LNCaP clone FGC (cell line): ENCODE data around the gene SPON1.

Experiments
- DNase-seq: peaks from one replicate; pipeline ENCODE4 v3.0.0-alpha.2; 2011; ENCODE audit warnings: low read depth
- H3K4me3 ChIP-seq: 2 replicates; pipeline ENCODE4 v1.5.1; 2011; ENCODE audit warnings: mild to moderate bottlenecking, low read depth, low read length, control low read depth
- TF ChIP-seq, protein P1 (sequence below): IDR thresholded peaks from 2 replicates; pipeline ENCODE4 v1.5.1; 2012; ENCODE audit warnings: mild to moderate bottlenecking; ENCODE audit not compliant: control insufficient read depth, insufficient read depth; ENCODE audit errors: extremely low read depth

The SPON1 gene

DNA sequence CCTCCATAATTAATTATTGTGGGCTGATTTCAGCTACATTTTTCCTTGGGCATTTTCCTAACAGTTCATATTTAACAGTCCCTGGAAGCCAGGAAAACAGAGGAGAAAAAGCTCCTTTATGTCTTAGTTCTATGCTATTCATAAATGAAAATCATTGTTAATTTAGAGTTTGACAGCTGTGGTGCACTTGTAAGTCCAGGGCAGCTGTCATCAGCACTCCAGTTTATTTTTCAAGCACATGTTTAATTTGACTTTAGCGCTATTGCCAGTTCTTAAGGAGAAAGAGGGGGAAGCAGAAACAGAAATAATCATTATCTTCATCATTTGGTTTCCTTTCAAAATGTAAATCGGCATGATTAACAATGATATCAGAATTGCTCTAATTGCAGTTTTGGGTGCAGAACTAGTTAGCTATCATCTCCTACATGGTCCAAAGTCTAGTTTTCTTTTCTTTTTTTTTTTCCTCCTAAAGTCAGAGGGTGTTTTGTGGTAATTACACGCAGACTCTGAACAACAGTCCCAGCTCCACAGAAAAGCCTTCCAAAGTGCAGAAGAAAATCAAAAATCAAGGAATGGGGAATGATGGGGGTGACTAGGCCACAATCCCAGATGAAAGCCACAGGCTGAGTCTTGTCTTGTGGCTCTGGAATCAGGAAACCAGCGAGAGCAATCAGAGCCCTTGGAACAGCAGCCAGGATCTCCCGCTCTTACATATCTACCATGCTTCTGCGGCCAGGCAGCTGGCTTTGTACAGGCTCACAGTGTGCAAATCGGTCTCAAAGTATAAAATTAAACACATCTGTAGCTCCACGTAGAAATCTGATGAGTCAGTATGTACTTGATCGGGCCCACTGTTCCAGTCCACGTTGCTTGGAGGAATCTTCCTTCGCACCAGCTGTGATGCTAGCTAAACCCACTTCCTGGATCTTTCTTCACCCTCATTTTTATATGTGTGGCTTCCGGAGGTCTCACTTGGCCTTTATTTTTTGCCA lies 91.9 kb downstream of the SPON1 start:
- no peak overlapping the region for H3K4me3 ChIP-seq
- no peak for DNase-seq
- TF ChIP-seq, protein P1, sequence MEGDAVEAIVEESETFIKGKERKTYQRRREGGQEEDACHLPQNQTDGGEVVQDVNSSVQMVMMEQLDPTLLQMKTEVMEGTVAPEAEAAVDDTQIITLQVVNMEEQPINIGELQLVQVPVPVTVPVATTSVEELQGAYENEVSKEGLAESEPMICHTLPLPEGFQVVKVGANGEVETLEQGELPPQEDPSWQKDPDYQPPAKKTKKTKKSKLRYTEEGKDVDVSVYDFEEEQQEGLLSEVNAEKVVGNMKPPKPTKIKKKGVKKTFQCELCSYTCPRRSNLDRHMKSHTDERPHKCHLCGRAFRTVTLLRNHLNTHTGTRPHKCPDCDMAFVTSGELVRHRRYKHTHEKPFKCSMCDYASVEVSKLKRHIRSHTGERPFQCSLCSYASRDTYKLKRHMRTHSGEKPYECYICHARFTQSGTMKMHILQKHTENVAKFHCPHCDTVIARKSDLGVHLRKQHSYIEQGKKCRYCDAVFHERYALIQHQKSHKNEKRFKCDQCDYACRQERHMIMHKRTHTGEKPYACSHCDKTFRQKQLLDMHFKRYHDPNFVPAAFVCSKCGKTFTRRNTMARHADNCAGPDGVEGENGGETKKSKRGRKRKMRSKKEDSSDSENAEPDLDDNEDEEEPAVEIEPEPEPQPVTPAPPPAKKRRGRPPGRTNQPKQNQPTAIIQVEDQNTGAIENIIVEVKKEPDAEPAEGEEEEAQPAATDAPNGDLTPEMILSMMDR, result no peak

DNA sequence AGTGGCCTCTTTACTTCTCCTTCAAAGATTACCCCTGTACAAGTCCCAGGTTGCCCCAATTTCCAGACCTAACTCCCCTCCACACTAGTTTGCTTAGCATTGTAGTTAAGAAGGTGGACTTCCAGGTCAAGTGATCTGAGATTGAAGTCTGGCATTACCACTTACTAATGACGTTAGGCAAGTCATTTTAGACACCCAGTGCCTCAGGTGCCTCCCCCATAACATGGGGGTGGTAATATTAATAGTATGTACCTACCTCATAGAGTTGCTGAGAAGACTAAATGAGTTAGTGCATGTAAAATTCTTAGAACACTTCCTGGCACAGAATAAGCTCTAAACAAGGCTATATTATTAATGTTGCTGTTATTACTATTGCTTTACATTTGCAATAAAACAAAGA lies 93.4 kb downstream of the SPON1 start:
- no peak for DNase-seq
- TF ChIP-seq, protein P1, result no peak
- H3K4me3 ChIP-seq, result no peak overlapping the region

DNA sequence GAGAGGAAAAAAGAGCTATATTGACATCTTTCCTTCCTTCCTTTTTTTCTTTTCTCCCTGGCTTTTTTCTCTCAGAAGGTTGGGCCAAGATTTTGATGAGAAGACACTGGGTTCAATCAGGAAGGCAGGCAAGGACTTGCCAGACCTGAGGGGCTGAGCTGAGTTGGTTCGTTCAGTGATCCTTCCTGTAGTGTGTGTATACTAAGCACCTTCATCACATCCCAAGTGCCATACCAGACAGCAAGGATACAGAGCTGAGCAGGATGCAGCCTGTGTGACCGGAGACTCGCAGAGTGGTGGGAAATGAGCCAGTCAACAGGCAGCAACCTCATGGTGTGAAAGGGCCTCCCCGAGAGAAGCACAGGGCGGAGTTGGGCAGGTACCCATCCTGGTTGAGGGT lies 95.5 kb downstream of the SPON1 start:
- no peak for DNase-seq
- H3K4me3 ChIP-seq, result no peak overlapping the region
- TF ChIP-seq, protein P1, result no peak

DNA sequence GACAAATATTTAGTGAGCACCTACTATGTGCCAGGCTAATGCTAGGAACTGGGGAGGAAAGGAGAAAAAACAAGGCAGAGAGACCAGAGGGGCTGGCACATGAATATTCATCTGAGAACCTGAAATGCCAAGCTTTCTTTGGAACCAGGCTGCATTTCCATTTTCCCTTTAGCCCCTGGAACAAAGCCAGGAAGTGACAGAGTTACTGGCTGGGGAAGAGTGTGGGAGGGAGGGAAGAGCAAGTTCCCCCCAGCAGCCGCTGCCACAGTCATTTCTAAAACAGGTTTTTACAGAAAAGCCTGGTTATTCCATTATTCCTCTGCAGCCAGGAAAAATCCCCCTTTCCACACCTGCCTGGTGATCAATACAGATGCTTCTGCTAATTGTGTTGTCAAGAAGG lies 97.0 kb downstream of the SPON1 start:
- TF ChIP-seq, protein P1, result no peak
- no peak for DNase-seq

DNA sequence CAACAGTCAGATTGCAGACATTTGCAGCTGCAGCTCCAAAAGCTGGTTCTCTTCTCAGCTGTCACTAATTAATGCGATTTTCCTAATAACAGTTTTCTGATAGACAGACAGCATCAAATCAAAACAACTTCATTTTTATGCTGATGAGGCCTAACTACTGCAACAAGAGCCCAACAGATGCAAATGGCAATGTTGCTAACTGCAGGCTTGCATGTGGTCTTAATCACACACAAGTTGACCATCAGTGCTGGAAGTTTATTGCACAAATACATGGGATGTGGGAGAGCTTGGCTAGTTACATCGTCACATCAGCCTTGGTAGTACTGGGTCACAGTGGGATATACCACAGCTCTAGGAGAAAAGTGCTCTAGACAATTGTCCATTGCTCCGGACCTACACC lies 99.2 kb downstream of the SPON1 start:
- TF ChIP-seq, protein P1, result no peak
- no peak for DNase-seq
- H3K4me3 ChIP-seq, result no peak overlapping the region

More for the DNA sequence above, 97.0 kb downstream of the SPON1 start:
- no peak overlapping the region for H3K4me3 ChIP-seq

DNA sequence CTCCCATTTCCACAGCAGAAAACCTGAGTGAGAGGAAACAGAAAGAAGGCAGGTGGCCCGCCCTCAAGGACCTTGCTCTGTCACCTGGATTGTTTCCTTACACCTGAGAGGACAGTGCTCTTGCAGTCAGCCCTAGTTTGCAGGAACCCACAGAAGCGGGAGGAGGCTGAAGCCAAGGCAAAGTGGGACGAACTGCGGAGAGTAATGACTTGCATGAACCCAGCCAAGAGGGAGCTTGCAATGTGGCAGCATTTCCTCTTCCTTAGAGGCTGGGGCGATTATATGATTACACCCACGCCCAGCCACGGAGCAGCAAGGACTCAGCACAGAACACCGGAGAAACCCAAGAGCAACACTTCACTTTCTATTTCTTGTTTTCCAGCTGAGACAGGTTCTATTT lies 102.6 kb downstream of the SPON1 start:
- no peak overlapping the region for H3K4me3 ChIP-seq
- no peak for DNase-seq
- TF ChIP-seq, protein P1, result no peak
